ENCODE measurements around the gene BRF1.
"Not testable (repeated sequence)": the region's sequence is repeated elsewhere in the genome, so short reads cannot be mapped to it uniquely, and the experiment has no call there.

Gene BRF1

DNA sequence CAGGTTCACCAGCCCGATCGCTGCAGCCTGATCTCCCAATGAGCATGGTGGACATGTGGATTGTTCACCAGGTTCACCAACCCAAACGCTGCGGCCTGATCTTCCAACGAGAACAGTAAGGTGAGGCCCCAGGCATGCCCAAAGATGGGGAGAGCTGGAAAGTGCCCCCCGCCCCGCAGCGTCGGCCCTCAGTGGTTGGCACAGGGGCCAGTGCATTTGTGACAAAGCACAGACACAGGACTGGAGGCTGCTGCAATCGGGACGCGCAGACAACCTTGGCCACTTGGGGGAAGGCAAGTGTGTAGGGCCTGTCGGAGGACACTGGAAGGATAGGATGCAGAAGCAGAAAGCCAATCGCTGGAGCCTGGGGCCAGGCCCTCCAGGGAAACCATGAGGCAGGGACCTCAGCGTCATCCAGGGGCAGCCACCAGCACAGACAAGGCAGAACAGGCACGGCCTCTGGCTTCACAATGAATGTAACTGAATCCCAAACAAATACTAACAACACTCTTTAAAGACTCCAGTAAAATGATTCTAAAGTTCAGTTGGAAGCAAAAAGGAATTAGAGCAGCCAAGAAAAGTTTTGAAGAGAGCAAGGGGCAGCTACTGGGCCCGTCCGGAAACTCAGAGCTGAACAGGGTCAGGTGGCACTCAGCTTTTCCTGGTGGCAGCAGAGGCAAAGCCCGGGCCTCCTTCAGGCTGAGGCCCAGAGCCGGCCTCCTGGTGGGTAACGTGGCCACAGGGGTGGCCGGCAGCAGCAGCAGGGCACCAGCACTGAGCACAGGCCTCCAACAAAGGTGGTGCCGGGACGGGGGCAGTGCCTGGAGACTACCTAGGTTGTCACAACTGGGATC, 13.3 kb downstream of the BRF1 start:
- DNase-seq: no peak

DNA sequence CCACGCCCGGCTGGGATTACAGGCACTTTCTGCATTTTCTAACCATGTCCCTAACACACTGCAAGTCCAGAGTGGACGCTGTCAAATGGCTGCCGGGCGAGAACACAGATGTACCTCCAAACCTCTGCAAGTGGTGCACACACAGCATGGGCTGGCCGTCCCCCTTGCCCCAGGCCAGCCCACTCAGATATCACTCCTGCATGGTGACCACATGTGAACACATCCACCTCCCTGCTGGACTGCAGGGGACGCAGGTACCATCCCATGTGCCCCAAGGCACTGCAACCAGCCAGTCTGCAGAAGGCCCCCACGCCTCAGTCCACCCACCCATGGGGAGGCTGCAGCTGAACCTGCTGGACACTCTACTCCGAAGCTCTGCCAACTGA, 14.0 kb downstream of the BRF1 start:
- DNase-seq: no peak

DNA sequence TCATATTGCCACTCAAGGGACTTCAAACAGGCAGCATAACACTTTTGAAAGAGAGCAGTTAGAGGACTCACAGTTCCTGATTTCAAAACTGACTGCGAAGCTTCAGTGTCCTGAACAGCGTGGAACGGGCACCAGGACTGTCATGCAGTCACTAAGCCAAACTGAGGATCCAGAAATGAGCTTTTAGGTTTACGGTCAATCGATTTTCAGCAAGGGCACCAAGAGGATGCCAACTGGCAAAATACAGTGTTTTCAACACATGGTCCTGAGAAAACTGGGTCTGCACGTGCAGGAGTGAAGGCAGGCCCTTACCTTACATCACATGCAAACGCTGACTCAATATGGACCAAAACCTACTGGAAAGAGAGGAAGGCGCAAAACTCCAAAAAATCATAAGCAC, 15.6 kb downstream of the BRF1 start:
- no peak for DNase-seq

DNA sequence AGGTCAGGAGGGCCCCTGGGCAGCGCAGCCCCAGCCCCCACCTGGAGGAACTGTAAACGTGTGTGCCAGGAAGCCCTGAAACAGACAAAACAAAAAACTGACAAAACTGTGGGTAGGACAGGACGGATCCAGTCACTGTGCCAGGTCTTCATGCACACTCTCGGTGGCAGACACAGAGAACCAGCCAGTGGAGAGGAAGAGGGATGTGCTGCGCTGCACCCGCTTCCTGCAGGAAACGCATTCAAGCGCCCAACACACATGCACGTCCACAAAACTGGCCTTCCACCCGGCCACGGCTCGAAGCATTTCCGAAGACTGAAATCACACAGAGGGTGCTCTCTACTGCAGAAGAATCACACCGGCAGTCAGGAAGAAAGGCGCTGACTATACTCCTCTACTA, 16.9 kb downstream of the BRF1 start:
- DNase-seq: no peak

DNA sequence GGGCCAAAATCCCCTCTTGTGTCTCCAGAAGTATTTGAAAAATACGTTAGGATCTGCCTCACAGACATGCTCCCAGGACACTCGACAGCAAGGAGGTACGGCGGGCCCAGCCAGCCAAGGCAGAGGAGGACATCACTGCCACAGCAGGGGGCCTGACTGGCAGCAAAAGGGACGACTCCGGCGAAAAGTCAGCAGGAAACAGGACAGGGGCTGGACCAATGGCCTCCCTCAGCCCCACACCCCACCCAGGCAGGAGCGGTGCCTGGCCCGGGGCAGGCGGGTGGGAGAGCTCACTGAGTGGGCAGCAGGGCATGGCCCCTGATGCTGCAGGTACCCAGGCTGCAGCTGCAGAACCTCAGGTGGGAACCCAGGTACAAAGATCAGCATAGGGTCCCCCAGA, 17.8 kb downstream of the BRF1 start:
- no peak for DNase-seq

DNA sequence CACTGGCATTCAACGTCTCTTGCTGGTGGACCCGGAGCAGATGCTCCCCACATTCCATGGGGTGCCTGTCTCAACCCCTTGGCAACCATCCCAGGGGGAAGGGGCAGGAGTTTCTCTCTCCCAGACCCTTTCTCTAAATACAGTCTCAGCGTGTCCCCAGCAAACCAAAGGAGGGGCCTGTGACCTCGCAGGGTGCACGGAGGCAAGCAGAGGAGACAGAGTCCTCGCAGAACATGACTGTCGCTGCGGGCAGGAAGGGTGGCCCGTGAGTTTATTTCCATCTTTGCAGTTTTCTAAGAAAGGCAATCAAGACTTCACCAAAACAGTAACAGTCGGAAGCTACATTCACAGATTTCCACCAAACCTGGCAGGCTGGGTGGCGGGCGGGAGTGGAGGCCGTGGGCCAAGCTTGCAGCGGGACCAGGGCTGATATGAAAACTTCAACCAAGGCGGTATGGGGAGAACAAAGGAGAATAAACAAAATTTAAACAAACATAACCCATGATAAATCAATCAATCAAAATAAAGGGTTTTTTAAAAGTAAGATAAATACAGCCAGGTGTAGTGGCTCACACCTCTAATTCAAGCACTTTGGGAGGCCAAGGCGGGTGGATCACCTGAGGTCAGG, 18.6 kb downstream of the BRF1 start:
- no peak for DNase-seq

DNA sequence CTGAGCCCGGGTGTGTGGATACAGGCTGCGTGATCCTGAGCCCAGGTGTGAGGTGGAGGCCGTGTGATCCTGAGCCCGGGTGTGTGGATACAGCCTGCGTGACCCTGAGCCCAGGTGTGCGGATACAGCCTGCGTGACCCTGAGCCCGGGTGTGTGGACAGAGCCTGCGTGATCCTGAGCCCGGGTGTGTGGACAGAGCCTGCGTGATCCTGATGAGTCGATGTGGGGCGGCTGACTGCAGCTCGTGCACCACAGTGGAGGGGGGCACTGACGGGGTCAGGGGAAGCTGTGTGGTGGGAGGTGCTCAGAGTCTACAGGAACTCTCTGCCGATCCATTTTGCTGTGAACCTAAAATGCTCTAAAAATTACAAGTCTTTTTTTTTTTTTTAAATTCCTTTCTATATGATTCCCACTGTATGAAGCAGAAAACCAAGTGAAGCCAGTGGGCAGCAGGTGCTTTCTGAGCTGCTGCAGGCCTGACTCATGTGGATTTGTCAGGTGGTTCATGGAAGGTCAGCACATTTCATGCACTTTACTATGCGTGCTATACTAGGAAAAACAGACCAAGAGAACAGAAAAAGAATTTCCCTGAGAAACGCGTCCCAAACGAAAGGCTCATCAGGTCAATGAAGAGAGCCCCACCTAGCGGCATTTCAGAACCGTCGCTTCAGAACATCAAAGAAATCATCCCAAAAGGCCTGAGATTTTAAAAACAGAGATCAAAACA, 19.3 kb downstream of the BRF1 start:
- no peak for DNase-seq

DNA sequence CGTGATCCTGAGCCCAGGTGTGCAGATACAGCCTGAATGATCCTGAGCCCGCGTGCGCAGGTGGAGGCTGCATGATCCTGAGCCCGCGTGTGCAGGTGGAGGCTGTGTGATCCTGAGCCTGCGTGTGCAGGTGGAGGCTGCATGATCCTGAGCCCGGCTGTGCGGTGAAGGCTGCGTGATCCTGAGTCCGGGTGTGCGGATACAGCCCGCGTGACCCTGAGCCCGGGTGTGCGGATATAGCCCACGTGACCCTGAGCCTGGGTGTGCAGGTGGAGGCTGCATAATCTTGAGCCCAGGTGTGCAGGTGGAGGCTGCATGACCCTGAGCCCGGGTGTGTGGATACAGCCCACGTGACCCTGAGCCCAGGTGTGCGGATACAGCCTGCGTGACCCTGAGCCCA, 20.3 kb downstream of the BRF1 start:
- DNase-seq: no peak

DNA sequence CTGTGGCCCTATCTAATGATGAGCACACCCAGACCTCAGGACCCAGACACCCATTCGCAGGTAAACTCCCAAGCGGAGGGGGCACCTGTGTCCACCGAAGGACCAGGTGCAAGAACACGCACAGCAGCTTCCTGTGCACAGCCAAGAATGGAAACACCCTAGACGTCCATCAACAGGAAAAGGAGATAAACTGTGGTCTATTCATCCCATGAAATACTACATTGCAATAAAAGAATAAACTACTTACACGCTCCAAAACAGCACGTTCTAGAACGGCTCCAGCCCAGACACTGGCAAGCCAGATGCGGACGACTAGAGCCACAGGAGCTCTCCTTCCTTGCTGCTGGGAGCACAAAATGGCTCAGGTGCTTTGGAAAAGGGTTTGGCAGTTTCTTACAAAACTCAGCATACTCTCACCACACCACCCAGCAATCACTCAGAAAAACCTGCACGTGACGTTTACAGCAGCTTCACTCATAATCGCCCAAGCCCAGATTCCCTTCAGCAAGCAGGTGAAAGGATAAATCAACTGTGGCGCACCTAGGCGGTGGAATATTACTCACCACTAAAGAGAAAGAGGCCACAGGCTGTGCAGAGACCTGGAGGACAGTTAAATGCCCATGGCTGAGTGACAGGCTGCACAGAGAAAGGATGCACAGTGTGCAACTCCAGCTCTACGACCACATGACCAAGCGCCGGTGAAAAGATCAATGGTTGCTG, 21.0 kb downstream of the BRF1 start:
- no peak for DNase-seq

DNA sequence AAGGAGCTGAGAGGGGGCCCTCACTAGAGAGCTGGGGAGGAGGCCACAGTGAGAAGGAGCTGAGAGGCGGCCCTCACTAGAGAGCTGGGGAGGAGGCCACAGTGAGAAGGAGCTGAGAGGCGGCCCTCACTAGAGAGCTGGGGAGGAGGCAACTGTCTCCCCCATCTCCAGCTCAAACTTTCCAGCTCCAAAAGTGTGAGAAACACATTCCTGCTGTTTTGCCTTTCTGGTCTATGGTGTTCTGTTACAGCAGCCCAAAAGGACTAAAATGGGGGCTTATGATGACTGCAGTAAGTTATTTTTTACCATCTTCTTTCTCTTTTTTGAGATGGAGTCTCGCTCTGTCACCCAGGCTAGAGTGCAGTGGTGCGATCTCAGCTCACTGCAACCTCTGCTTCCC, 23.4 kb downstream of the BRF1 start:
- not testable (repeated sequence) for DNase-seq

DNA sequence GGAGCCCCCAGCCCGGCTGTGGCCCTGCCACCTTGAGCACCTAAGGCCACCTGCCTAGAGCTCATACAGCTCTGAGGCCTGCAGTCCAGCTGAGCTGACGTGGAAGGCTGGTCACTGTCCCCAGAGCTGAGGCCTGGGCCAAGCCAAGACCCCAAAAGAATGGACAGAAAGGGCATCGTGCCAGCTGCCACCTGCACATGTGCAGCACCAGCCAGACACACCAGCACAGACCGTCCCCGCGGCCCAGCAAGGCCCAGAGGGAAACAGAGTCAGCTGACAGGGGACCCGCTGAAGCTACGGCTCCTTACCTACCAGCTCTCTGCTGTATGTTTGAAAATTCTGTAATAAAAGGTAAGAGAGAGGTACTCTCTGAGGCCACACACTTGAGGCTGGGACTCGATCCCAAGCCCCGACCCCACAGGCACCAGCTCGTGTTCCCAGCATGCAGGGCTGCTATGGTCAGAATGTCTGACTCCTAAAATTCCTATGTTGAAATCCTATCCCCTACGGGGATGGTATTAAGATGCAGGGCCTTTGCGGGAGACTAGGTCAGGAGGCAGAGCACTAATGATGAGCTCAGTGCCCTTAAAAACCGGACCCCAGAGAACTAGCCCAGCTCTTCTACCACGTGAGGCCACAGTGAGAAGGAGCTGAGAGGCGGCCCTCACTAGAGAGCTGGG, 25.4 kb downstream of the BRF1 start:
- DNase-seq: no peak

DNA sequence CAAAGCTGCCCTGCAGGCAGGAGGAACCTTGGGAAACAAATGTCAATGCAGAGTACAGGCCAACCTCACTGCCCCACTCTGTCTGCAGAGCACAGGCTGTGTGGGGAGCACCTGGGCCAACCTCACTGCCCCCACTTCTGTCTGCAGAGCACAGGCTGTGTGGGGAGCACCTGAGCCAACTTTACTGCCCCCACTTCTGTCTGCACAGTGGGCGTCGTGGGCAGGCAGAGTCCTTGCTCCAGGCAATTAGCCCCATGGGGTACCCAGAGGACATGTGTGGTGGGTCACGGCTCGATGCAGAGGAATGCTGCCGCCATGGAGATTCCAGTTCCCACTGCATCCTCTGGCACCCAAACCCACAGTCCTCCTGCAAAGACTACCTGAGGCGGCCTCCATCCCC, 26.2 kb downstream of the BRF1 start:
- DNase-seq: no peak

DNA sequence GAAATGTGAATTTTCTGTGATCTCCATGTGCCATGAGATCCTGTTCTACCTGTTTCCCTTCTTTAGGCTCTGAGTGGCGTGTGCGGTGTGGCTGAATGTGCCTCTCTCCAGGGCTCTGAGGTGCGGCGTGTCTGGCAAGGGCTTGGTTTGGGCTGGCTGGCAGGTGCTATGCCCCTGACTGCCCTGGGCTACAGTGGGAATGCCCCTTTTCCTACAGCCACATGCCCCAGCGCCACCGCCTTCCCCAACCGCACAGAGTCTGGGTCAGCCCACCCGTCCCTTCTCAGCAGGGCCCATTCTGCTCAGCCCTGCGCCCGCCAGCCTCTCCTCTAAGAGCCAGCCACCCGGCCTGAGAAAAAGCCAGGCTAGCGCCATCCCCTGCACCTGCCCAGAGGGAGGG, 27.7 kb downstream of the BRF1 start:
- DNase-seq: no peak

DNA sequence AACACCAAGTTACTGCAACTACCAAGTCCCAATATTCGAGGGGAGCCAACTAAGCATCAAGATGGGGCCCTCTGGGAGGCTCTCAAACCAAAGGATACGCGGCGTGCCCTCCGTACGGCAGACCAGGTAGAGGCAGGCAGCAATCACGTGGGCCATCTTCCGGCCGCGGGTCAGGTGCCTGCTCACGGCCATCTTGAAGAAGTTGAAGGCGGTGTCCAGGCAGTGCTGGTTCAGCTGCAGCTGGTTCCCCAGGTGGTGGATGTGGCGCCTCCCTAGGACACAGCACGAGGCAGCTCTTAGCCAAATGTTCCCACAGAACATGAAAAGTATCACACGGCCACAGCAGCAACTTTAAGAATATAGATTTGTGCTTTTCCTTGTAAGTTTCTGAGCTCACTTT, 28.2 kb downstream of the BRF1 start:
- DNase-seq: no peak

DNA sequence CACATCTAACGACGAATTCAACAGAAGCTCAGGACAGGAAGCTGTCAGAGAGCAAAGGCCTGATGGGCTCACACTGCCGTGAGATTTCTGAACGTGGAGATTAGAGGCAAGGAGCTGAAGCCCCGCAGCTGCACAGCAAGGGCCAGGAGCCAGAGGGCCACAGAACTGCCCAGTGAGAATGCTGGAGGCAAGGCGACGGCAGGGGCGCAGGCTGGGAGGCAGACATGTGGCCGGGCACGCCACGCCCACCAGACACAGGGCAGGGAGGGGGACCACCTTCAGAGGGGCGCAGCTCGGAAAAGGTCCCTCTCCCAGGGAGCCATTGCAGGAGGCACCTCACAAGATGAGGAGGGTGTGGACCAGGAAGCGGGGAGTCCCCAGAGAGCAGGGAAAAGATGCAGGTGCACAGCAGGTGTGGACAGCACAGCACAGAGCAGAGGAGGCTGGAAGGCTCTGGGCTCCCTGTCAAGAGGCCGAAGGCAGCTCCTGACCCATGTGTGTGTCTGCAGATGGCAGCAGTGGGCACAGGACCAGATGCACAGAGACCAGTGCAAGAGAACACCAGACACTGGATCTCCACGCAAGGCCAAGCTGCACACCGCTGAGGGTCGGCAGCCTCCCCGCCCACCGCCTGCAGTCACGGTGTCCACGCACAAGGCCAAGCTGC, 29.4 kb downstream of the BRF1 start:
- no peak for DNase-seq

DNA sequence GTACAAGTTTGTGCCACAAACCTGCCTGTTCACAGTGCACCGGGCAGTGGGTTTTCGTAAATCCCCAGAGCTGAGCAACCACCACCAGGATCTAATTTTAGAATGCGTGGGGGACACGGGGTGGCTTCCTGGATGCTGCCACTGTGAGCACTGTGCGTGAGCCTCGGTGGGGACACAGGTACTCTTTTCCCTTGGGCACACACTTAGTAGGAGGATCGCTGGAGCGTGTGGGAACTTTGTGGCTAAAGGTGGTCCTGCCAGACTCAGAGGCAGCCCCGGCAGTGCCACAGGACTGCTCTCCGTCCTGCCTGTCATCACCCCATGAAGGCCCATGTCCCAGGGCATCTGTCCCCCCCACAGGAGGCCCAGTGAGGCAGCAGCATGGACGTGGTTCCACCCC, 31.4 kb downstream of the BRF1 start:
- DNase-seq: no peak

DNA sequence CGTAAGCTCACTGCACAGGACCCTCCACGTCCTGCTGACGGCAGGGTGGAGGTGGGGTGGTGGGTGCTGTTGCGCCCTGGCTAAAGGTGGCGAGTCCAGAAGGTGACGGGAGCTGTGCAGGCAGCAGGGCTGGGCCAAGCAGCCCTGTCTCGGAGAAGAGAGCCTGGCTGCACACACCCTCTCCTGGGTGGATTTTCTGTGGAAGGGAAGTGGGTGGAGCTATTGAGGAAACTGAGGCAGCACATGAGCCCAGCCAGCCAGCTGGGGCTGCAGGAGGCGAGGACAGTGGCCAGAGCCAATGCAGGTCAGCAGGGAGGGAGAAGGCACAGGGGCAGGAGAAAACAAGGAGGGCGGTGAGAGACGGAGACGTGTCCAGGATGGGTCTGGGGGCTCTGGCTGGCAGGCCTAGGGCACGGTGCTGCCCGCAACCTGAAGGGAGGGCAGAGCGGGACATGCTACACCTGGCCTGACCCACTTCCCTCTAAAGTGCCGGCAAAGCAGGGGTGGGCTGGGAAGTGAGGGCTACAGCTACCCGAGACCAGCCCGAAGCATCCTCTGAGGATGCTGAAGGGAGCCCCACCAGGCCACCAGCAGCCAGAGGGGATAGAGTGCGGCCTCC, 32.0 kb downstream of the BRF1 start:
- DNase-seq: no peak

DNA sequence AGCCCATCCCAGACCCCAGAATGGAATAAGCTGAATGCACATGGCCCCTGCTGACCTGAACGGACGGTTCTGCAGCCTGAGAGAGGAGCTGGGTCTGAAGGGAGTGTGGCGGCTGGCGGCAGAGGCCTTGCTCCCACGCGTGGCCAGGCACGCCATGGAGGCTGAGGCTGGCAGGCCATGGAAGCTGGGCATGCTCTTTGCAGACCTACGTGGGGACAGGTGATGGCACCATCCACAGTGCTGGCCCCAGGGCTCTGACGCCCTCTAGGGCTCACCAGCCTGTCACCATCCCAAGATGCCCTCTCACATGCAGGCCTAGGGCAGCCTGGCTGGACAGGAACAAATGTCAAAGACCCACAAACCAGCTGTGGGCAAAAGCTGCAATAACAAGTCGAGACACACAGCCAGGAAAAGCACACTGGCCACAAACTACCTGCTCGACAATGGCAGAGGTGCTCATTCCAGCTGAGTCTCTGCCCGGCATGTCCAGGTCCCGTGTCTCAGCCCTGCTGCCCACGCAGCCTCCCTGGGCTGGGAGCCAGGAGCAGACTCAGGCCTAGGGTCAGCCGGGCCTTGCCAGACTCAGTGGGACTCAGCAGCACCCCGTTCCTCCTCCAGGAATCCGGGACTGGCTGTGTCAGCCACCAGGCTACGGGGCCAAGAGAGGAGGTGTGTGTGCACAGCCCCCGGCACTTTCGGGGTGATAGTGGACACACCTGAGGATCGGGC, 32.8 kb downstream of the BRF1 start:
- no peak for DNase-seq

DNA sequence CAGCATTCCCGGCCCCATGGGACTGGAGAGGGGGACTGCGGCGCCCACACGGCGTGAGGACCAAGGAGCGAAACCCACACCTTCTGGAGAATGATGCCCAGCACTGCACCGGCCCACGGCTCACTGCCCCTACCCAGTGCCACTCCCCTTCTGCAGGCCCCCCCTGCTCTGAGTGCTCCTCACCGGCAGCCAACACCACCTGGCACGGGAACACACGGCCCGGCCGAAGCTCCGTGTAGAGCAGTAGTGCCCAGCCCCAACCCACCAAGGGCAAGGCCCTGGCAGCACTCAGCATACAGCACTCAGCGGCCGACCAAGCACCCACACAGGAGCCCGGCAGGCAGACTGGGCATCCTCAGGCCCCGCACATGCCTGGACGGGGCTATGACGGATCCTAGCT, 39.0 kb downstream of the BRF1 start:
- no peak for DNase-seq

DNA sequence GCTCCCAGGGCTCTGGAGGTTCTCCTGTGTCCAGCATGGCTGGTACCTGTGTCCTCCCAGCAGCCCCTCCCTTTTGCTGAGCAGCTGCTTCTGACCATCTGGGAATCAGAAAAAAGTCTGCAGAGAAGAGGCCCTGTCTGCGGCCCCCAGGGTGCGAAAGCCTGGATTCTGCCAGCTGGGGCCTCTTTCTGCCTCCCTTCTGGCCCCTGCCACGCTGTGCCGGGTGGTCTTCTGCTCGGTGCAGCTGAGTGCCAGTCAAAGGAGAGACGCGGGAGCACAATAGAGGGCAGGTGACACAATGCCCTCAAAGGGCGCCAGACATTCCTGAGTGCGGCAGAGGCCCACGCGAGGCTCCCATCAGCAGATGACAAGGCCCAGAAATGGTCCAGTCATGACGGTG, 39.8 kb downstream of the BRF1 start:
- DNase-seq: no peak

DNA sequence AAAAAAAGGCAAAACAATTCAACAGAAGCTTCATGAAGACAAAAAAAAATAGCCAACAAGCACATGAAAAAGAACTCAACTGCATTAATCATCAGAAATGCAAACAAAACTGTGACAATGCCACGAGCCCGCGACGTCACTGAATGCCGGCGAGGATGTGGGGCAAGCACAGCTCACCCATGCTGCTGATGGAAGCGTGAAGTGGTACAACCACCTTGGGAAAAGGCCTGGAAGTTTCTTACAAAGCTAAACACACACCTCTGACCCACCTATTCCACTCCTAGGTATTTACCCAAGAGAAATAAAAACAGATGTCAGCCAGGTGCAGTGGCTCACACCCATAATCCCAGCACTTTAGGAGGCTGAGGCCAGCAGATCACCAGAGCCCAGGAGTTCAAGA, 42.0 kb downstream of the BRF1 start:
- no peak for DNase-seq
